Activated CD8-positive, alpha-beta memory T cell treated with anti-CD3 and anti-CD28 coated beads, Interleukin-2, amount 50 U/mL, for 24 hours (primary cell): ENCODE data around the gene RAD51AP1.

Experiments
- DNase-seq: peaks from one replicate; pipeline ENCODE4 v3.0.0-alpha.2; 2020; ENCODE audit errors: extremely low read depth

RAD51AP1 gene

DNA sequence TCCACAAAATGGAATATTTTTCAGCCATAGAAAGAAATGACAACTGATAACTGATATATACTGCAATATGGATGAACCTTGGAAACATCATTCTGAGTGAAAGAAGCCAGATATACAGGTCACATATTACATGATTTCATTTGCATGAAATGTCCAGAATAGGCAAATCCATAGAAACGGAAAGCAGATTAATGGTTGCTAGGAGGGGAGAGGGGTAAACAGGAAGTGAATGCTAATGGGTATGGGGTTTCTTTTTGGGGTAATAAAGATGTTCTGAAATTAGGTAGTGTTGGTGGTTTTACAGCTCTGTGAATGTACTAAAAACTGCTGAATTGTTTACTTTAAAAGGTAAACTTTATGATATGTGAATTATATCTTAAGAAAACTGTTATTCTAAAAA lies 6.5 kb downstream of the RAD51AP1 start:
- no peak for DNase-seq

DNA sequence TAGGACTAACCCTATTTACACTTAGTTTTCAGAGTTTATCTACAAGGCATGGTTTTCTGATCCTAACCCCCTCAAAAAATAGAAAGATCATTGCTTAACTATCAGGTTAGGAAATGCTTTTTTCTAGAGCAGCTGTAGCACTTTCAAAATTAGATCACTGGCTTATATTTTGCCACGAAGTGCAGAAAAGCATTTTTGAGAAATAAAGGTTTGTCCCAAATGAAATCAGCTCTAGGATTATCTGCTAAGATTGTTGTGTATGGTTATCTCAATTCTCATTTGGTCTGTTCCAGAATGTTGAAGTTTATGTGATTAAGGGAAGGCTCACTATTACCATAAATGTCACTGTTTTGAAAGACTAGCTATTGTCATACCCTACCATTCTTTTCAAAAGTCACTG lies 13.5 kb downstream of the RAD51AP1 start:
- DNase-seq: no peak

DNA sequence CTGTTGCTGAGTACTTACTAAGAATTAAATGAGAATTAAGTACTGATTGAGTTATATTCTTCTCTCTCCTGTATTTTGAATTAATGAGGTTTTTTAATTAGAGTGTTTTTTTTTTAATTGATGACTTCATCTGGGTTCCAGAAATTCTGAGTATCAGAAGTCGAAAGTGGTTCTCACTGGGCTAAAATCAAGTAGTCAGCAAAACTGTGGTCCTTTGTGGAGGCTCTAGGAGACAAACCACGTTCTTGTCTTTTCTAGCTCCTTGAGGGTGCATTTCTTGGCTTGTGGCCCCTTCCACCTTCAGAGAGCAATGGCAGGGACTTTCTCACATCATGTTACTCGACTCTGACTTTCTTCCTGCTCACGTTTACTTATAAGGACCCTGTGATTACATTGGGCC lies 15.3 kb downstream of the RAD51AP1 start:
- DNase-seq: no peak

DNA sequence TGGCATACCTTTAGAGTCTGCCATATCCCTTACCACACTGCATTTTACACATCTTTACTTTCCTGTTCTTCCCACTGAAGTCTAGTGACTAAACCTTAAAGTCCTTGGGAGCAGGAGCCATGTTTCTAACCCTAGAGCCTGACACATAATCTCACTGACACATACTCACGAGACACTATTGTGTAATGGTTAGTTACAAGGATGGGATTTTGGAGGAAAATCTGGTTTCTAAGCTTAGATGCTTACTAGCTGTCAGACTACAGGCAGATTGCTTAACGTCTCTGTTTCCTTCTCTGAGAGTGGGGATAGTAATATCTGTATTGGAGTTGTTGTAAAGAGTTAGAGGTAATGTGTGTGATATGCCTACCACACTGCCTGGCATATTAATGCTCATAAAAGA lies 17.1 kb downstream of the RAD51AP1 start:
- DNase-seq: no peak

DNA sequence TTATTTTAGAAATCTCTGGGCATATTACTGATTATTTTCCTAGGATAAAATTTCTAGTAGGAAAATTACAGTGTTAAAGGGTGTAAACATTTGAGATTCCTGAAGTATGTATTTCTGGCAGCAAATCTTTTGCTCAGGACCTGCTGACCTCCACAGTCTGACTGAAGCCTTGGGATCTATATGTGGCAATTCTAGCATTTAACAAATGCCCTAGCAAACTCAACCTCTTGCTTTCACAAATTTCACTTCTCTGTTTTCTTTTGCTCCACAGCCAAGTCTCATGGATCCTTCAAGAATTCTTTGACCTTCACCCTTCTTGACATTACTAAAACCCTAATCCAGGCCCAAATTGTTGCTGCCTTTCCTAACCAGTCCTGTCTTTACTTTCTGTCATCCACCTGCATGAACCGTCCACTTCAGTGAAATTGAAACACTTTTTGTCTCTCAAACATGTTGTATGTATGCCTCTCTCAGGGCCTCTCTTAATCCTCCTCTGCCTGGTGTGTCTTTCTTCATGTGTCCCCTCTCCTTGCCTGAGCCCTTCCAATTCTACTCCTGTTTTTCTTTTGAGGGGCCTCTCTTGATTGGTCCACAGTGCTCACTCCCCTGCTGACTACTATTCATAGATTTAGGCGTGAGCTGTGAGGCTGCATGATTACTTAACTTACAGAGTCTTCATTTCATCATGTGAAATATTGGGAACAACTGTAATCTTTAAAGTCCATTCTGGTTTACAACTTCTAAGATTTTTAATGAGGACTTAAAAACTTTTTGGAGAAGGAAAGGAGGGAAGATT lies 18.2 kb downstream of the RAD51AP1 start:
- DNase-seq: no peak

DNA sequence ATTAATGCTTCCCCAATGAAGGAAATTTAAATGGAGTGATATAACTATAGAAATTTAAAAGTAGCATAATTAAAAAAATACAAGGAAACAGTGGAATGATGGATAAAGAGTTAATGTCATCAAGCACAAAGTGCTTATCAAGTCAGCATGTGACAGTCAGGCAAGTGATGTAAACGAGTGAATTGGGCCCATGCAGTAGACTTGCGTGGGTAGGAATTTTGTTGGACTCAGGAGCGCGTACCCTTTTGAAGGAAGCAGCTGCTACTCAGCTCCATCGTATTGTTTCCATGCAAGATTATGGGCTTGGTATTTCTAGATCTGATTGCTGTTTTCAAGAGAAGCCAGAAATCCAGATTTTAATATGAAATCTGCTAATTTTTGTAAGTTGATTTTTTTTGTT lies 18.9 kb downstream of the RAD51AP1 start:
- no peak for DNase-seq

DNA sequence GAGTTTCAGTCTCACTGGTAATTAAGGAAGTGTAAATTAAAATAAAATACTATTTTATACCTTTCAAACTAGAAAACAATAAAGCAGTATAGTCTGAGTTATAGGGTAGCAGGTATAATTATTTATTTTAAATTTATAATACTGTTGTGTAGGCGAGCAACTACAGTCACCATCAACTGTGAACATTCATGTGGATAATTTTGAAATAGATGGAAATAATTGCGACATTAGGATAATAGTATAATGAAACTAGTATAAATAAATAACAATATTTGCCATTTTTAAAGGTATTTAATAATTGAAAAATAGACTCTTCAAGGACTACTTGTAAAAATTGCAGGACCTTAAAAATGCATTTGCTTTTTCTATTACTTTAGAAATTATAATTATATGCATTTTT lies 19.5 kb downstream of the RAD51AP1 start:
- no peak for DNase-seq

DNA sequence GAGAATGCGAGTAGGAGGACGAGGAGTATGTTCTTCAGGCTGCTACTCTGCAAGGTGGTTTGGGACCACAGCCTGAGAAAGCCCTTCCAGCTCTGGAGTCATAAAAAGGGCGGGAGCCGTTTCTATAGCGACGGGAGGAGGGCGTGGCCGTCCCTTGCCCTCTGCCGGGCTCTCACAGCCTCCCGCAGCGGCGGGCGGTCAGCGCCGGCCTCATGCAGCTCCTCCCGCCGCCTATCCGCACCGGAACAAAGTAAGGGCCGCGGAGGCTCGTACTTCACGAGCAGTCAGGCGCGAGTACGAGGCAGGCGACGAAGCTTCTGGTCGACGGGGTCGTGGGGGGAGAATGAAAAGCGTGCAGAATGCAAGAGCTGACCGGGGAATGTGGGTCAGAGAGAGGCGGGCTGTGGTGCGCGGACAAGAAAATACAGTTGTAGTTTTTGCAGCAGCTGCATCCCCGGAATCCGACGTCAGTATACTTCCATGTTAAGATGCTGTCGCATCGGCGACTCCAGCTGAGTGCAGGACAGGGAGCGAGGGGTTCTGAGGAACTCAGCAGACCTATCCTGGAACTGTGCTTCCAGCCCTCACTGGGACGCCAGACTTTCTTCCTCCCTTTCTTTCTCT lies 23.5 kb downstream of the RAD51AP1 start, which contains the start of gene DYRK4:
Gene DYRK4 (plus strand): TSS at position 175 of the 624 bp plus-strand sequence. CDS start 38 bp downstream, at position 213.
- DNase-seq: no peak

DNA sequence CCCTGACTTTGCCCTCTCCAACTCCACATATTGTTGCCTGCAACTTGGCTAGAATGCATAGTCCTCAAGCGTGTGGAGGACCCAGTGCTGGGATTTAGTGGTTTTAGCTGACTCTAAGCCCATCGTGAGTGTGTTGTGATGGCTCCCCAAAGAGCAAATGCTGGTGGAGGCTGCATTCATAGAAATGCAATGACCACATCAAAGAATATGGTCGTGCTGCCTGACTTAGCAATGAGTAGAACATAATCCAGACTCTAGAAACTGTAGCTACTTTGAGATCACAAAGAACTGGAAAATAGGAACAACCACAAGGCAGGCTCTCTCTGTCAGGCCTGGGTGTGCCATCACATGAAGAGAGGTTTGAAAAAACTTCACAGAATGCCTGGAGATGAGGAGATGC lies 24.6 kb downstream of the RAD51AP1 start:
- DNase-seq: no peak

DNA sequence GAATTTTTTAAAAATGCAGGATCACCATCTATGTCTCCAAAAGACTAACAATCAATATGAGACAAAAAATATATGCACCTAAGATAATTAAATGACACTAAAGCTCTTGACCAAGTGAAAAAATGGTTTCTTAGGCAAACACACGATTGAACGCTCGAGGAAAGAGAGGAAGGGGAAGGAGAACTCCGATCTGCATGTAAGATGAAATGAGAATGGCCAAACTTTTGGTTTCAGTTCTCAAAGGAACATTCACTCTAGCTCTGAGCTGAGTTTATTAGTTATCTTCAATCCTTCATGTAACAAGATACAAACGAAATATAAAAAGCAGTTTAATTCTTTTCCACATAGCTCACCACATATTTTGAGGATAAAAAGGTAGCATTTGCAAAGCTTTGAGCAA lies 26.1 kb downstream of the RAD51AP1 start:
- DNase-seq: no peak

DNA sequence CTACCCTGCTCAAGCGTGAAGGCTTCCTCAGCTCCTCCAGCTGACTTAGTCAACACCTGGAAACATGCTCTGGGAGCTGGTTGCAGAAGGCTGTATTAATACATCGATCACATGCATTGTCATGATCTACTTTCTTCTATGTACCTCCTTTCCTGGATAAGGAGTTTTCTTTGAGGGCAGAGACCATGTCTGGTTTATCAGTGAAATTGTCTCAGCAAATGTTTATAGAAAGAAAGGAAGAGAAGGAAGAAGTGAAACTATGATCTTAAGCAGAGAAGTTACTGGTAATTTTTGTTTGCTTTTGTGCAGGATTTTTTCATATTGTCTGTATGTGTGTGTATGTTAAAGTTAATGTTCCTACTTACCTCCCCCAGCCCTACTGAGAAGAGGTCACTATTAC lies 27.8 kb downstream of the RAD51AP1 start:
- DNase-seq: no peak

DNA sequence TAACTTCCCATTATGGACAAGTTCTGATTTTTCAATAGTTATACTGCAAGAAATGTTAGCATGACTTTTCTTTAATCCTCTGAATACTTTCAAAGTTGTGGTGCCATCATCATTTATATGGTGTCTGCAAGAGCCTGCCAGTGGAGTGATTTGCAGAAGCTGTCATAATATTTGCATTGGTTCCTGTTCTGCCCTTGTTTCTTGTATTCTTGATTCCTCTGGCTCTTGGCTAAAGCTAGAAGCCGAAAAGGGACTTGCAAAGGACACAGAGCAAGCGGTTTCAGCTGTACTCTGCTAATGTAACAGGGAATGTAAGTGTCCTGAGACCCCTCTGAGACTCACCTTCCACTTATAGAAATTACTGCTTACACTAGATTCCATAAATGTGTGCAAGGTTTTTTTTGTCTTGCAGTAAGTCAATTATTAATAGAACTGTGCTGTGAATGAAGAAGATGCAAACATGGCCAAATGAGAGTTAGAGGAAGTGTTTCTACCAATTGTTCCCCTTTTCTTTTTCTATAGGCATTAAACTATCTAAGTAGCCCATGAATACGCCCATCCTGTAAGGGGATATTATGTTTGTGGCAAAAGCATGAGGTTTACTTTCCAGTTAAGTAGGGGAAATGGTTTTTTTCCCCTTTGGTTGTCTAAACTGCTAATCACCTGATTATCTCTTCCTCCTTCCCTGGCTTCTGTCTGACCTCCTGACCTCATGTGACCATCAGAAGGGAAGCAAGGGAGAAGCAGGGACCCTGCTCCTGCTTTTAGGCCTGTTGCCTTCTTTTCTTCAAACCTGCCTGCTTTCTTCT lies 28.6 kb downstream of the RAD51AP1 start:
- no peak for DNase-seq

DNA sequence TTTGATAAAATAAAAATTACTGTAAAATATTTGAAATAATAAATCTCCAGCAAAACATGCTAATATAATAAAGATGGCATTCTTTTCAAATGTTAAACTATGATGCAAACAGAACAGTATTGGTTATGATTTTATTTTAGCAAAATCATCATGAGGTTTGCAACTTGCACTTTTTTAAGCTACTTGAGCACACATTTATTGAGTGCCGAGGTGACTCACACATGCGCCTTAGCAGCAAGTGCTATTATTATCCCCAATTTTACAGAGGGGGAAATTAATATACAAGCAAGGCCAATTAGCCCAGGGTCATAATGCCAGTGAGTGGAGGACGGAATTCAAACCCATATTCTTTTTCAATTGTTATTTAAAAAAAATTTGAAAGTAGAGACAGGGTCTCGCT lies 30.6 kb downstream of the RAD51AP1 start:
- no peak for DNase-seq

DNA sequence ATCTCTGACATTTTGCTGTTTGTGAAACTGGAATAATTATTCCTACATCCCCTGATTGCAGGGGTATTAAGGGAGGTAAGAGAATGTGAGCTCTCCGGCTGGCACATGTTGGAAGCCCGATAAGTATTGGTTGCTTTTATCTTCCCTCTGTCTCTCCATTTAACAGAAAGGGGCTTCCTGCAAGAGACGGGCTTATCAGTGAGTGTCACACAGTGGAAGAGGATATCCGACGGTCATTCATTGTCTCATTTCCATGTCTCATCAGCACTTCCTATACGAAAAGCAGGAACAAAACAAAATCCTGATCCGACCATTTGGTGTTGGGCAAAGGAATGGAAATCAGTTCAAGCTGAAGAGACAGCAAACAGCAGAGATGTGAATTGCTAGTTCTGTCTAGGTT lies 34.0 kb downstream of the RAD51AP1 start:
- no peak for DNase-seq

DNA sequence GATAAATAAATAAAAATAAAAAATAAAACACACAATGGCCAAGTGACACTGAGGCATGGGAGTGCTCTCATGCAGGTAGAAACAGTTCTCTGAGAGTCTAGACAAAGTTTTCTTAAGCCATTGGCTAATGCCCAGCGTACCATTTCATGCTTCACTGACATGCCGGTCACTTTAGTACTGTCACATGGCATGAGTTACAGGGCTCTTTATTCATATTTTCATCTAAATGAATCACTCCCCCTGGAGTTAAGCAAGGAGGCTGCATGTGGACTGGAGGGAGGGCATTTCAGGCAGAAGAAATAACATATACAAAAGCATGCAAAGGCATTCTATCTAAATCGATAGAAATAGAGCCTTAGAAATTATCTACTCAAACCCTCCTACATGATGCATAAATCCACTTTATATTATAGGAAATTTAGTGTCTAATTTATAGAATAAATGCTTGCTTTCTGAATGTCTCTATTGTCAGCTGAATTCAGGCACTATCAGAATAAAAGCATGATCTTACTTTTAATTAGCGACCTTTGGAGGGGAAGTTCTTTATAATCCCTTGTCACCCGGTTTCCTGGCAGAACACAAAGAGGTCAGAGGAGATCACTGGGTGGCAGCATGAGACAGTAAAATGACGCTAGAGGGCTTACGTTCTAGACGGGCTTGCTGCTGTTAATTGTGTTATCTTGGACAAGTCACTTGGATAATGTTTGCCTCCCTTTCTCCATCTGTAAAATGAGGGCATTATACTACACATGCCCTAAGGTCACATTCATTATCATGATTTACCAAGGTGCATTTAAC lies 40.8 kb downstream of the RAD51AP1 start:
- no peak for DNase-seq

DNA sequence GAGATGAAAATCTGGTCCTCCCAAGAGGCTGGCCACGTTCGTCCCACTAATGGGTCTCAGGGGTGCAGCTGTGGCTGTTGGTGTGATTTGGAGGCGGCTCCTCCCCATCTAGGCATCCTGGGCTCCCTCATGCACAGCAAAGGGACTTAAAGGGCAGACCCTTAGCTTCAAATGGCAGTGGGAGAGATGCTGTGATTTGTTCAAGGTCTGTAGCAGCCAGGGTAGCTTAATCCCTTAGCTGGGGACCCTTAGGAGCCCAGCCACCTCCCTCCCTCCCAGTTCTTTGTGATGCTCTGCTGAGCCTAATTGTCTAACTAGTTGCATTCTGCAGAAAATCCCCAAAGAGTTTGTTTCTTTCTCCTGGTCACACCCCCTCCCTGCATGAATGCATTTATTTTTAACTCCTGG lies 41.6 kb downstream of the RAD51AP1 start:
- DNase-seq: no peak

DNA sequence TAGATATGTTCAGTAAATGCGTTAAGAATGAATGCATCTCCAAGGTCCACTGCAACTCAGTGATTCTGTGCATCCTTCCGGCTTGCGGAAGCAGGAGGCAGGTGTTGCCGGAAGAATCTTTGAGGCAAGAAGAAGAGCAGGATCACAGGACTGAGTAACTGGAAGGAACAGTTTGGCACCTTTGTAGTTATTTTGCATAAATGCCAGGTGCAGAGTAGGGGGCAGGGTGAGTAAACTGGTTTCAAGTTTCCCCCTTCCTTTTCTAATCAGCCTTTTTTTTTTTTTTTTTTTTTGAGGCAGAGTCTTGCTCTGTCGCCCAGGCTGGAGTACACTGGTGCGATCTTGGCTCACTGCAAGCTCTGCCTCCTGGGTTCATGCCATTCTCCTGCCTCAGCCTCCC lies 45.6 kb downstream of the RAD51AP1 start:
- DNase-seq: no peak

DNA sequence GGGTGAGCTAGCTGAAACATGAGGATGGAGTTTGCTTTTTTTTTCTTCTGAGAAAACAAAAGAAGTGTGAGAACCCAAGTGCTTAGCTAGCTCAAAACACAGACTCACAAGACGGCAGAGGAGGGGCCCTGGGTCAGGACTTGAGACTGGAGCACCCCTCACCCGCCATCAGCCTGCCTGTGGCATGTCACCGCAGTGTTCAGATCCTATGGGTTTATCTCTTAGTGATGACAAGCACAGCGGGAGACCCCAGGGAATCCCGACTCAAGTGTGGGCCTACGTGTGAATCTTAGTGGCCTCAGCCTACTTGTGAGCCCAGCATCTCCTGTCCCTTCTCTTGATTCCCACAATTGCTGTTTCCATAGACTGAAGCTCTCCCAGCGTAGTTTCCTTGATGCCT lies 46.2 kb downstream of the RAD51AP1 start:
- DNase-seq: no peak

DNA sequence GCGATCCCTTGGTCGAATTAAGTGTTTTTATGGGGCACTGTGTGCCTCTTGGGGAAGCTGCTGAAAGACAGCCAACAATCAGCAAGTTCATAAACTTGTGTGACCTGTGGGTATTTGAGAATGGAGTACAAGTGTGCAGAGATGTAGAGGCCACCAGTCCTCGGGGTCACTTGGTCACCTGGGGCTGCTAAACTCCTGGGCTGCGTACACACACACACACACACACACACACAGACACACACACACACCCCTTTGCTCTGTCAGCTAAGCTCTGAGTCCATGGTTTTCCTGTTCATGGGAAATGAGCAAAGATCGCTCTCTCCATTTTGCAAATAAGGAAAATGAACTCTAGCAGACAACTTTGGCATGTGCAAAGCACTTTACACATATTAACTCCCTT lies 47.8 kb downstream of the RAD51AP1 start:
- DNase-seq: no peak

DNA sequence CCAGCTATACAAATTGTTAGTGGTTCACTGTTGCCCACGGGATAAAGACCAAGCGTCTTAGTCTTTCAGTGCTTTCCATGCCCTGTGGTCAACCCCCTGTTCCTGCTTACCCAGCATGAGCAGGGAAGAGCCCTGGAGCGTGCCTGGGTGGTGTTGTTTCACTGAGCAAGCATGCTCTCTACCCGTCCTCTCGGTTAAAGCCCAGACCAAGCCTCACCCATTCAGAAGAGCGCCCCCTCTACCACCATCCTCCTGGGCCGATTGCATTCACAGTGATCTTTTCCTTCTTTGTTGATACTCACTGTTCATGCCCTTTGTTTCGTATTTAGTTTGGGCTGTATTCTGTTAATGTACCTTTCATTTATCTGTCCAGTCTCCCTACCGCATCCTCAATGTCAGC lies 48.4 kb downstream of the RAD51AP1 start:
- no peak for DNase-seq

DNA sequence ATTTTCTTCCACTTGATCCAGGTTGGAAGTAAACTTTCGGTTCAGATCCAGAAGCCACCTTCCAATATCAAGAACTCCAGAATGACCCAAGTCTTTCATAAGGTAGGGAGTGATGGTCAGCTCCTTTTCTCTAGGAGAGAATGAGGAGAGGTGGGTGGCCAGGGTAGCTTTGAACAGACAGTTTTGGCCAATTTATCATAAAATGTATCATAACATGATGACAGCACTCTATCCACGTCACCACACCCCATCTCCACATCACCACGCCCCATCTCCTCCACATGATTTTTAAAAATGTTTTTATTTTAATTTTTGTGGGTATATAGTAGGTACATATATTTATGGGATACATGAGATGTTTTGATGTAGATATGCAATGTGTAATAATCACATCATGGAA lies 50.2 kb downstream of the RAD51AP1 start:
- DNase-seq: no peak

DNA sequence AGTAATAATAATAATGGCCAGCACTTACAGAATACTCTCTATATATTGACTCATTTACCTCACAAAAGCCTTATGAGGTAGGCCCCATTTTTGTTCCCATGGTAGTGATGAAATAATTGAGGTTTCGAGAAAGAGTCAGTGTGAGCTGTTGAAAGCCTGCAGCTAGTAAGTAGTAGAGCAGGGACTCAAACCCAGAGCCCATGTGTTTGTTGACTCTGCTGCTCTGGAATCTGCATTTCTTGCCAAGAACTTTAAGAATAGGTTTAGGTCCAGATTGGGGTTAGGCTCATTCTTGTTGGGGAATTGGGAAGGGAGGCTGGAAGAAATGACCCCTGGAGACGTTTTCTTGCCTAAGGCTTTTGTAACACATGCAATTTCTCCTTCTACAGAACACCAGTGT lies 51.3 kb downstream of the RAD51AP1 start:
- DNase-seq: no peak
